NCI-H128 (cell line): ENCODE measurements around the gene ANKRD11.
A peak's percentile ranks its signal among the peaks of the same experiment; 100 is the strongest.

Source experiments
- DNase-seq: peaks from one replicate; lab custom pipeline; 2025; ENCODE audit not compliant: unreplicated experiment; lab: John Stamatoyannopoulos, UW

The ANKRD11 gene

GRCh38 chr16:89490439-89491237, at the start of gene ANKRD11:
TSS of gene ANKRD11 (minus strand) at chr16:89490561. CDS start at chr16:89317019, 173,542 bp downstream.
- DNase-seq = peak; percentile 91

GRCh38 chr16:89538286-89538685, 47.9 kb upstream of the ANKRD11 start:
- no peak for DNase-seq

- DNase-seq = no peak
These were observed 47.2 kb upstream of the ANKRD11 start for GRCh38 chr16:89537549-89537925.

GRCh38 chr16:89536886-89537548, 46.7 kb upstream of the ANKRD11 start:
- no peak for DNase-seq

- no peak for DNase-seq
These were observed 46.0 kb upstream of the ANKRD11 start for GRCh38 chr16:89536371-89536770.

- no peak for DNase-seq
These were observed 43.9 kb upstream of the ANKRD11 start for GRCh38 chr16:89534252-89534756.

GRCh38 chr16:89531821-89532526, 41.6 kb upstream of the ANKRD11 start:
- DNase-seq = no peak

GRCh38 chr16:89530401-89531381, 40.3 kb upstream of the ANKRD11 start:
- DNase-seq = no peak

GRCh38 chr16:89529097-89529496, 38.7 kb upstream of the ANKRD11 start:
- DNase-seq = no peak

- no peak for DNase-seq
These were observed 35.0 kb upstream of the ANKRD11 start for GRCh38 chr16:89525146-89525913.

- no peak for DNase-seq
These were observed 33.5 kb upstream of the ANKRD11 start for GRCh38 chr16:89523680-89524344.

GRCh38 chr16:89522287-89522686, 31.9 kb upstream of the ANKRD11 start:
- no peak for DNase-seq

GRCh38 chr16:89519881-89520280, 29.5 kb upstream of the ANKRD11 start:
- no peak for DNase-seq

- DNase-seq = no peak
These were observed 26.8 kb upstream of the ANKRD11 start for GRCh38 chr16:89517128-89517527.

- DNase-seq = no peak
These were observed 22.1 kb upstream of the ANKRD11 start for GRCh38 chr16:89512453-89512852.

- no peak for DNase-seq
These were observed 21.0 kb upstream of the ANKRD11 start for GRCh38 chr16:89511374-89511773.

GRCh38 chr16:89510526-89510925, 20.2 kb upstream of the ANKRD11 start:
- DNase-seq = no peak

GRCh38 chr16:89507834-89508590, 17.7 kb upstream of the ANKRD11 start, which contains the start of gene SPG7:
TSS of gene SPG7 (plus strand) at chr16:89508403. CDS start at chr16:89508418, 15 bp downstream.
- peak; percentile 39 for DNase-seq
